WERI-Rb-1 (cell line): ENCODE results near the gene ZNF536.

Experiments used
- DNase-seq: peaks from one replicate; pipeline ENCODE4 v3.0.0-alpha.2; 2020
- H3K27ac ChIP-seq: fragments of 250-450 bp; sonication (Bioruptor Pico); 2 replicates; pipeline ENCODE4 v1.5.1; 2020; ENCODE audit warnings: mild to moderate bottlenecking, moderate library complexity
- H3K27me3 ChIP-seq: fragments of 250-450 bp; sonication (Bioruptor Pico); 2 replicates; pipeline ENCODE4 v1.5.1; 2021; ENCODE audit warnings: mild to moderate bottlenecking, low read depth, moderate library complexity; ENCODE audit not compliant: insufficient read depth, severe bottlenecking
- H3K36me3 ChIP-seq: fragments of 250-450 bp; sonication (Bioruptor Pico); 2 replicates; pipeline ENCODE4 v1.5.1; 2020; ENCODE audit warnings: mild to moderate bottlenecking, moderate library complexity
- H3K4me3 ChIP-seq: 2 replicates; pipeline ENCODE4 v1.5.1; 2011; ENCODE audit warnings: low read depth, mild to moderate bottlenecking, control low read depth, low read length
- H3K9me3 ChIP-seq: fragments of 250-450 bp; sonication (Bioruptor Pico); 2 replicates; pipeline ENCODE4 v1.5.1; 2021; ENCODE audit warnings: mild to moderate bottlenecking, moderate library complexity; ENCODE audit not compliant: severe bottlenecking
- CTCF ChIP-seq: IDR thresholded peaks from 2 replicates; pipeline ENCODE4 v1.5.1; 2011; ENCODE audit warnings: low read depth, mild to moderate bottlenecking, control low read depth, inconsistent platforms, low read length

The ZNF536 gene

GRCh38 chr19:30379841-30380610 lies 7.8 kb downstream of the ZNF536 start:
- H3K27ac ChIP-seq: no peak overlapping the region
- H3K4me3 ChIP-seq: no peak overlapping the region
- TF ChIP-seq CTCF: no peak
- no peaks in the 10 kb centered on the region for H3K9me3 ChIP-seq
- no peaks in the 10 kb centered on the region for H3K36me3 ChIP-seq
- no peaks in the 10 kb centered on the region for H3K27me3 ChIP-seq
- DNase-seq: no peak

DNA sequence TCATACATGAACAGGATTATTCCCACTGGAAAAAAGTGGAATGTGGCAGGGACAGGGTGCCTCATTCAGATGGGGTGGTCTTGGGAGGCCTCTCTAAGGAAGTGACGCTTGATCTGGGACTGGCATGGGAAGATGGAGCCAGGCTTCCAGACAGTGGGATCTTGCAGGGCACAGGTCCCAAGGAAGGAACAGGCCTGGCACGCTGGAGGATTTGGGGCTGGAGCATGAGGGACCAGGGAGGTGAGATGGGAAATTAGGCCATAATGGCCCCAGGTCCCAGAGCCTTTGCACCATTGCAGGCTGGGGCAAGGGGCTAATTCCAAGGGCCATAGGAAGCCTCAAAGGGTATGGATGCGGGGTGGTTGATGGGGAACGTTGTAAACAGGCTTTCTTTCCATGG lies 9.2 kb downstream of the ZNF536 start:
- Histone ChIP-seq H3K4me3 (no peak overlapping the region), H3K27me3 (no peaks in the 10 kb centered on the region), H3K36me3 (no peaks in the 10 kb centered on the region), H3K9me3 (no peaks in the 10 kb centered on the region), H3K27ac (no peak overlapping the region)
- DNase-seq: no peak
- TF ChIP-seq CTCF: no peak

DNA sequence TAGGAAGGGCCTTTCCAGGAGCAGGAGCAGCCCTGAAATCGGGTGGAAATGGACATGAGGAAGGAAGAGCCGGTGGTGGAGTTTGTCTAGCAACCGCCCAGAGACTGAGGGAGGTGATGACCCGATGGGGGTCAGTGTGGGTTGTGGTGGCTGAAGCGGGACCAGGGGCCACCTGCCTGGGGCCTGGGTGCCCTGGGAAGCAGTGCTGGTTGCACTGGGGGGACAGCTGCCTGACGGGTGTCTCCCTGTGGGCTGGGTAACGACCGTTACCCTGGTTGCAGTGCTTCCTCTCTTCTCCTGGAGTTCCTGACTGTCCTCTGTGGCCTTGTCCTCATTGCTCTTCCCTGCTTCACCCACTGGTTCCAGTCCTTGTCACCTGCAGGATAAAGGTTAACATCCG lies 13.0 kb downstream of the ZNF536 start:
- no peaks in the 10 kb centered on the region for H3K9me3 ChIP-seq
- H3K27ac ChIP-seq: no peak overlapping the region
- H3K36me3 ChIP-seq: no peaks in the 10 kb centered on the region
- H3K27me3 ChIP-seq: no peaks in the 10 kb centered on the region
- no peak for TF ChIP-seq CTCF
- DNase-seq: no peak
- H3K4me3 ChIP-seq: no peak overlapping the region

DNA sequence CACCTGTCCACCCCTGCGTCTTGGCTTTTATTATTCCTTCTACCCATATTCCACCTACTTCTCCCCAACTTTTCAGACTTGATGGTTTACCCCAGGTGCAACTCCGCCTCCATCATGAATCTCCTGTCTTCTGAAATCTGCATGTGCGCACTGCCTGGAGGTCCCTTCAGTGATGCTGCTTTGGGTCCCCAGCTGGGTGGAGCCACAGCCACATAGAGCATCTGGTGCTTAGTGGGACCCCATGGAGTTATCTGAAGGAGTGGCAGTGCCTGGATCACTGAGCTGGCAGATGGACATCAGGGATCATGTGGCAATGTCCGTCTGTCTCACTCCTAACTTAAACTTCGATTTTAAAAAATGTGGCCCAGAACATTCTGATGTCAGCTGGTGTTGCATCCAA lies 13.5 kb downstream of the ZNF536 start:
- H3K9me3 ChIP-seq: no peaks in the 10 kb centered on the region
- no peak for TF ChIP-seq CTCF
- H3K4me3 ChIP-seq: no peak overlapping the region
- no peaks in the 10 kb centered on the region for H3K27me3 ChIP-seq
- no peaks in the 10 kb centered on the region for H3K36me3 ChIP-seq
- DNase-seq: peak; percentile 37
- H3K27ac ChIP-seq: no peak overlapping the region

- DNase-seq: no peak
- no peak overlapping the region for H3K27ac ChIP-seq
- H3K36me3 ChIP-seq: no peaks in the 10 kb centered on the region
- H3K4me3 ChIP-seq: no peak overlapping the region
- TF ChIP-seq CTCF: no peak
- H3K27me3 ChIP-seq: no peaks in the 10 kb centered on the region
- H3K9me3 ChIP-seq: no peaks in the 10 kb centered on the region
Observed at GRCh38 chr19:30386551-30387143, 14.5 kb downstream of the ZNF536 start.
